HG03139 (cell line): Measurements from ENCODE around the gene ZFP36L2.
"Not testable (repeated sequence)": the region's sequence is repeated elsewhere in the genome, so short reads cannot be mapped to it uniquely, and the experiment has no call there.

Experiments
- ATAC-seq: cut with Tn5 transposase; IDR thresholded peaks from one replicate; pipeline ENCODE4 v1.9.1; 2021; ENCODE audit not compliant: unreplicated experiment

ZFP36L2 gene

GRCh38 chr2:43210125-43210466 lies 16.3 kb downstream of the ZFP36L2 start:
- no peak for ATAC-seq

GRCh38 chr2:43209204-43209717 lies 17.1 kb downstream of the ZFP36L2 start:
- no peak for ATAC-seq

- no peak for ATAC-seq
Measured at GRCh38 chr2:43207553-43208300, 18.7 kb downstream of the ZFP36L2 start.

- ATAC-seq, result no peak
Measured at GRCh38 chr2:43206602-43207001, 19.8 kb downstream of the ZFP36L2 start.

GRCh38 chr2:43203373-43203772 lies 23.0 kb downstream of the ZFP36L2 start:
- ATAC-seq, result no peak

GRCh38 chr2:43202289-43202688 lies 24.1 kb downstream of the ZFP36L2 start:
- ATAC-seq, result no peak

GRCh38 chr2:43201497-43201896 lies 24.9 kb downstream of the ZFP36L2 start:
- ATAC-seq, result no peak

GRCh38 chr2:43201016-43201415 lies 25.4 kb downstream of the ZFP36L2 start:
- no peak for ATAC-seq

- no peak for ATAC-seq
Measured at GRCh38 chr2:43199492-43200488, 26.6 kb downstream of the ZFP36L2 start.

GRCh38 chr2:43198263-43198662 lies 28.1 kb downstream of the ZFP36L2 start:
- ATAC-seq, result no peak

GRCh38 chr2:43197588-43197896 lies 28.9 kb downstream of the ZFP36L2 start:
- no peak for ATAC-seq

GRCh38 chr2:43196768-43197587 lies 29.4 kb downstream of the ZFP36L2 start:
- no peak for ATAC-seq

GRCh38 chr2:43194121-43194869 lies 32.1 kb downstream of the ZFP36L2 start:
- ATAC-seq, result peak; percentile 42

GRCh38 chr2:43193652-43194120 lies 32.7 kb downstream of the ZFP36L2 start:
- no peak for ATAC-seq

- no peak for ATAC-seq
Measured at GRCh38 chr2:43192744-43193651, 33.4 kb downstream of the ZFP36L2 start.

- no peak for ATAC-seq
Measured at GRCh38 chr2:43191947-43192516, 34.4 kb downstream of the ZFP36L2 start.

- ATAC-seq, result no peak
Measured at GRCh38 chr2:43190311-43191052, 35.9 kb downstream of the ZFP36L2 start.

- ATAC-seq, result not testable (repeated sequence)
Measured at GRCh38 chr2:43189861-43190260, 36.5 kb downstream of the ZFP36L2 start.
